Endodermal cell (in vitro differentiated cells): ENCODE results near the gene FAM181A. TPM values are rescaled to one million over a fixed set of nuclear protein-coding genes. Genes with fewer than 3 reads are reported as not detected.

Experiments used
- DNase-seq: peaks from one replicate; pipeline ENCODE4 v3.0.0-alpha.2; 2017
- H3K27ac ChIP-seq: 2 replicates; pipeline ENCODE4 v1.5.1; 2013; ENCODE audit warnings: mild to moderate bottlenecking, low read depth, low read length, moderate library complexity
- H3K27me3 ChIP-seq: 2 replicates; pipeline ENCODE4 v1.6.1; 2013; ENCODE audit warnings: mild to moderate bottlenecking, low read length, moderate library complexity; ENCODE audit not compliant: insufficient read depth, control insufficient read depth, poor library complexity, severe bottlenecking
- H3K36me3 ChIP-seq: 2 replicates; pipeline ENCODE4 v1.7.0; 2013; ENCODE audit warnings: mild to moderate bottlenecking, low read length, moderate library complexity; ENCODE audit not compliant: control insufficient read depth, insufficient read depth
- H3K4me1 ChIP-seq: one replicate; pipeline ENCODE4 v1.7.0; 2013; ENCODE audit warnings: low read length; ENCODE audit not compliant: control insufficient read depth, insufficient read depth
- H3K4me3 ChIP-seq: 2 replicates; pipeline ENCODE4 v1.5.1; 2013; ENCODE audit warnings: mild to moderate bottlenecking, low read length, moderate library complexity
- H3K9ac ChIP-seq: 2 replicates; pipeline ENCODE4 v1.6.1; 2013; ENCODE audit warnings: mild to moderate bottlenecking, low read length, moderate library complexity; ENCODE audit not compliant: poor library complexity, severe bottlenecking; ENCODE audit errors: extremely low read depth
- H3K9me3 ChIP-seq: 2 replicates; pipeline ENCODE4 v1.6.1; 2013; ENCODE audit warnings: mild to moderate bottlenecking, low read length, moderate library complexity; ENCODE audit not compliant: control insufficient read depth
- H3K27ac Mint-ChIP-seq: 2 replicates; pipeline ENCODE4 v1.8.0; 2020; ENCODE audit warnings: mixed read lengths
- H3K27me3 Mint-ChIP-seq: 2 replicates; pipeline ENCODE4 v1.8.0; 2021; ENCODE audit warnings: mild to moderate bottlenecking, mixed read lengths; ENCODE audit not compliant: insufficient read depth
- H3K36me3 Mint-ChIP-seq: 2 replicates; pipeline ENCODE4 v1.8.0; 2020; ENCODE audit warnings: low read depth, mixed read lengths
- H3K4me1 Mint-ChIP-seq: 2 replicates; pipeline ENCODE4 v1.8.0; 2020; ENCODE audit warnings: mixed read lengths
- H3K4me3 Mint-ChIP-seq: 2 replicates; pipeline ENCODE4 v1.8.0; 2020; ENCODE audit warnings: mild to moderate bottlenecking, moderate library complexity, mixed read lengths
- H3K9me3 Mint-ChIP-seq: 2 replicates; pipeline ENCODE4 v1.8.0; 2020; ENCODE audit warnings: mild to moderate bottlenecking, mixed read lengths
- WGBS, 2 experiments: methylation state at CpG; one replicate each; pipeline versions ENCODE4 v1.1.5 to v1.1.7; 2013; ENCODE audit warnings: missing lambda C conversion rate in 2 of 2, mixed read lengths in 1 of 2; ENCODE audit not compliant: insufficient coverage in 1 of 2, insufficient read length in 1 of 2; 5-methylcytosine and 5-hydroxymethylcytosine counted together
- total RNA-seq, 2 donors: library from RNA; stranded (reverse); fragmentation: NEBNext Ultra II Directional in 1 of 2; extraction: Animal tissue kit (Norgen Biotek cat#: 25700) in 1 of 2; gene quantifications; 2 replicates in 1 of 2; 3 replicates in 1 of 2; pipeline ENCODE4 v1.2.1, GENCODE V29; 2021
- TF ChIP-seq, protein P1 (sequence below): fragments of 200-600 bp; sonication (generic); conservative IDR thresholded peaks from 2 replicates; pipeline ENCODE4 v1.5.0; 2021; ENCODE audit warnings: antibody characterized with exemption, mild to moderate bottlenecking

Gene FAM181A
- total RNA-seq, 2 donors from 2014 or later = not detected

DNA sequence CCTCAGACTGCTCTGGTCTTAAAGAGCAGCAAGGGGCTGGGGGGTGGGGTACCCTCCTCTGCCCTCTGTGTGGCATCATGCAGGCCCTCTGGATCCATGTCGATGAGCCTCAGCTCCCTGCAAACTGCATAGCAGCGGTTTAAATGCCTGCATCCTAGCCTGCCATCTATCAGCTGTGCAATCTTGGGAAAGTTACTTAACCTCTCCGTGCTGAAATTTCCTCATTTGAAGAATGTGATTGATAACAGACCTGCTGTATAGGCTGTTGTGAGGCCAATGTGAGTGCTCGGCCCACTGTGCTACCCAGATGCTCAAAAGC, 3.8 kb downstream of the FAM181A start:
- peaks cover under 1% of the 10 kb centered on the region for H3K4me1 Mint-ChIP-seq
- no peak overlapping the region for H3K4me3 Mint-ChIP-seq
- H3K27me3 Mint-ChIP-seq = no peaks in the 10 kb centered on the region
- Histone ChIP-seq H3K9me3 (no peaks in the 10 kb centered on the region), H3K9ac (no peak overlapping the region), H3K27ac (no peak overlapping the region), H3K27me3 (no peaks in the 10 kb centered on the region), H3K4me1 (no peaks in the 10 kb centered on the region), H3K4me3 (no peak overlapping the region), H3K36me3 (no peaks in the 10 kb centered on the region)
- no peak for DNase-seq
- TF ChIP-seq, protein P1, sequence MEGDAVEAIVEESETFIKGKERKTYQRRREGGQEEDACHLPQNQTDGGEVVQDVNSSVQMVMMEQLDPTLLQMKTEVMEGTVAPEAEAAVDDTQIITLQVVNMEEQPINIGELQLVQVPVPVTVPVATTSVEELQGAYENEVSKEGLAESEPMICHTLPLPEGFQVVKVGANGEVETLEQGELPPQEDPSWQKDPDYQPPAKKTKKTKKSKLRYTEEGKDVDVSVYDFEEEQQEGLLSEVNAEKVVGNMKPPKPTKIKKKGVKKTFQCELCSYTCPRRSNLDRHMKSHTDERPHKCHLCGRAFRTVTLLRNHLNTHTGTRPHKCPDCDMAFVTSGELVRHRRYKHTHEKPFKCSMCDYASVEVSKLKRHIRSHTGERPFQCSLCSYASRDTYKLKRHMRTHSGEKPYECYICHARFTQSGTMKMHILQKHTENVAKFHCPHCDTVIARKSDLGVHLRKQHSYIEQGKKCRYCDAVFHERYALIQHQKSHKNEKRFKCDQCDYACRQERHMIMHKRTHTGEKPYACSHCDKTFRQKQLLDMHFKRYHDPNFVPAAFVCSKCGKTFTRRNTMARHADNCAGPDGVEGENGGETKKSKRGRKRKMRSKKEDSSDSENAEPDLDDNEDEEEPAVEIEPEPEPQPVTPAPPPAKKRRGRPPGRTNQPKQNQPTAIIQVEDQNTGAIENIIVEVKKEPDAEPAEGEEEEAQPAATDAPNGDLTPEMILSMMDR = no peak
- 92 to 93% methylated on average over 4 of the region's 4 CpGs for WGBS, 2 experiments
- H3K9me3 Mint-ChIP-seq = no peaks in the 10 kb centered on the region
- no peak overlapping the region for H3K27ac Mint-ChIP-seq
- H3K36me3 Mint-ChIP-seq = no peaks in the 10 kb centered on the region

DNA sequence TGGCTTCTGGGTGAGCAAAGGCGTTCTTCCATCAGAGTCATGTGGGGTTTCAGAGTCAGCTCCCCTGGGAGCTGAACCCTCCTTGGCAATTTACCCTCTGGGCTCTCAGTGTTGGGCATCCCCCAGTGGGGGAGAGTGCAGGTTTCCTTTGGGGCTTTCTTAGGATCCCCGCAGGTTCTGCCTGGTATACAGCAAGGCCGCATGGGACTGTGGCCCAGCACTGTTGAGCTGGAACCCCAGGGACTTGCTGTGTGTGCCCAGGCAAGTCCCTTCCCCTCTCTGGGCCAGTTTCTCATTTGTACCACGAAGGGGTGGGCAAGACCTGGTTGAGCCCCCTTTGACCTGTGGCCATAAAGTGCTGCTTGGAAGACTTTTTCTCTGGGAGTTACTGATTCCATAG, 5.5 kb downstream of the FAM181A start:
- H3K27me3 Mint-ChIP-seq = peaks cover 11% of the 10 kb centered on the region
- H3K27me3 ChIP-seq = peaks cover 9% of the 10 kb centered on the region
- TF ChIP-seq, protein P1 = no peak

GRCh38 chr14:93935213-93935612, 8.1 kb downstream of the FAM181A start:
- no peak for DNase-seq
- Histone ChIP-seq H3K4me1 (no peaks in the 10 kb centered on the region), H3K4me3 (no peak overlapping the region), H3K27ac (no peak overlapping the region), H3K9me3 (no peaks in the 10 kb centered on the region), H3K27me3 (peaks cover 26% of the 10 kb centered on the region), H3K9ac (no peak overlapping the region), H3K36me3 (no peaks in the 10 kb centered on the region)
- TF ChIP-seq, protein P1 = no peak
- WGBS, 2 experiments = 60 to 86% methylated on average over 1 to 7 of the region's 8 CpGs
- Mint-ChIP-seq H3K27ac (no peak overlapping the region), H3K4me1 (peaks cover 3% of the 10 kb centered on the region), H3K36me3 (no peaks in the 10 kb centered on the region), H3K4me3 (no peak overlapping the region), H3K9me3 (no peaks in the 10 kb centered on the region), H3K27me3 (peaks cover 34% of the 10 kb centered on the region)

More for the DNA sequence above, 5.5 kb downstream of the FAM181A start:
- no peaks in the 10 kb centered on the region for H3K9me3 ChIP-seq
- no peak overlapping the region for H3K4me3 Mint-ChIP-seq
- no peaks in the 10 kb centered on the region for H3K36me3 Mint-ChIP-seq
- peaks cover 3% of the 10 kb centered on the region for H3K4me1 Mint-ChIP-seq
- no peak overlapping the region for H3K4me3 ChIP-seq
- no peaks in the 10 kb centered on the region for H3K36me3 ChIP-seq
- H3K9ac ChIP-seq = no peak overlapping the region
- no peak for DNase-seq
- 90 to 92% methylated on average over 3 to 4 of the region's 4 CpGs for WGBS, 2 experiments
- no peak overlapping the region for H3K27ac ChIP-seq
- no peak overlapping the region for H3K27ac Mint-ChIP-seq
- no peaks in the 10 kb centered on the region for H3K4me1 ChIP-seq
- H3K9me3 Mint-ChIP-seq = no peaks in the 10 kb centered on the region
